KMS-11 (cell line): ENCODE measurements around the gene MX2.

Experiments
- H2AFZ ChIP-seq: fragments of 200-600 bp; sonication (generic); 2 replicates; pipeline ENCODE4 v1.6.1; 2016; ENCODE audit warnings: antibody characterized with exemption, mixed run types, low read depth
- H3K27ac ChIP-seq: fragments of 200-600 bp; sonication (generic); 2 replicates; pipeline ENCODE4 v1.6.1; 2016; ENCODE audit warnings: mild to moderate bottlenecking, mixed run types
- H3K27me3 ChIP-seq: fragments of 200-600 bp; sonication (generic); 2 replicates; pipeline ENCODE4 v1.6.1; 2017; ENCODE audit warnings: mild to moderate bottlenecking, low read depth, mixed run types, moderate library complexity; ENCODE audit not compliant: insufficient read depth
- H3K36me3 ChIP-seq: fragments of 200-600 bp; sonication (generic); 2 replicates; pipeline ENCODE4 v1.6.1; 2017; ENCODE audit warnings: mild to moderate bottlenecking, mixed run types; ENCODE audit not compliant: insufficient read depth
- H3K4me1 ChIP-seq: fragments of 200-600 bp; sonication (generic); 2 replicates; pipeline ENCODE4 v1.6.1; 2016; ENCODE audit warnings: mild to moderate bottlenecking, low read depth, mixed run types; ENCODE audit not compliant: poor library complexity, severe bottlenecking
- H3K4me2 ChIP-seq: fragments of 200-600 bp; sonication (generic); 2 replicates; pipeline ENCODE4 v1.7.0; 2016; ENCODE audit warnings: mild to moderate bottlenecking, mixed run types
- H3K4me3 ChIP-seq: fragments of 200-600 bp; sonication (generic); IDR thresholded peaks from 2 replicates; pipeline ENCODE4 v1.6.1; 2017; ENCODE audit warnings: low read depth, low read length, mixed read lengths; ENCODE audit not compliant: insufficient read depth
- H3K79me2 ChIP-seq: fragments of 200-600 bp; sonication (generic); 2 replicates; pipeline ENCODE4 v1.6.1; 2016; ENCODE audit warnings: low read depth, mixed run types; ENCODE audit not compliant: insufficient read depth
- H3K9ac ChIP-seq: fragments of 200-600 bp; sonication (generic); 2 replicates; pipeline ENCODE4 v1.6.1; 2016; ENCODE audit warnings: mild to moderate bottlenecking, mixed run types
- H4K20me1 ChIP-seq: fragments of 200-600 bp; sonication (generic); 2 replicates; pipeline ENCODE4 v1.6.1; 2016; ENCODE audit warnings: mild to moderate bottlenecking, mixed run types; ENCODE audit not compliant: insufficient read depth
- CTCF ChIP-seq: fragments of 200-600 bp; sonication (generic); conservative IDR thresholded peaks from 2 replicates; pipeline ENCODE4 v1.6.1; 2017; ENCODE audit warnings: low read depth, mild to moderate bottlenecking, antibody characterized with exemption, low read length, moderate library complexity, mixed read lengths

The MX2 gene

GRCh38 chr21:41407541-41408460 lies 46.0 kb downstream of the MX2 start:
- Histone ChIP-seq H3K4me1 (no peaks in the 10 kb centered on the region), H3K4me3 (no peak overlapping the region), H4K20me1 (no peaks in the 10 kb centered on the region), H3K27me3 (no peaks in the 10 kb centered on the region), H3K27ac (no peak overlapping the region), H2AFZ (no peak overlapping the region), H3K4me2 (no peak overlapping the region), H3K36me3 (no peaks in the 10 kb centered on the region), H3K9ac (no peak overlapping the region), H3K79me2 (no peaks in the 10 kb centered on the region)
- no peak for TF ChIP-seq CTCF

GRCh38 chr21:41410361-41410760 lies 48.5 kb downstream of the MX2 start:
- Histone ChIP-seq H4K20me1 (no peaks in the 10 kb centered on the region), H3K79me2 (no peaks in the 10 kb centered on the region), H3K4me2 (no peak overlapping the region), H3K4me1 (no peaks in the 10 kb centered on the region), H3K9ac (no peak overlapping the region), H3K36me3 (no peaks in the 10 kb centered on the region), H3K4me3 (no peak overlapping the region), H3K27ac (no peak overlapping the region), H3K27me3 (no peaks in the 10 kb centered on the region), H2AFZ (no peak overlapping the region)
- TF ChIP-seq CTCF: no peak

GRCh38 chr21:41410767-41411448 lies 49.1 kb downstream of the MX2 start:
- H3K4me2 ChIP-seq: no peak overlapping the region
- no peak overlapping the region for H3K4me3 ChIP-seq

More at GRCh38 chr21:41410767-41411448, 49.1 kb downstream of the MX2 start:
- no peaks in the 10 kb centered on the region for H3K36me3 ChIP-seq
- H3K79me2 ChIP-seq: no peaks in the 10 kb centered on the region
- TF ChIP-seq CTCF: no peak
- H3K27ac ChIP-seq: no peak overlapping the region
- H4K20me1 ChIP-seq: no peaks in the 10 kb centered on the region
- H3K27me3 ChIP-seq: no peaks in the 10 kb centered on the region
- no peaks in the 10 kb centered on the region for H3K4me1 ChIP-seq
- H3K9ac ChIP-seq: no peak overlapping the region
- H2AFZ ChIP-seq: no peak overlapping the region
